Psoas muscle (tissue), 8 donors: ENCODE results near the gene TAS1R3. TPM values are rescaled to one million over a fixed set of nuclear protein-coding genes. Genes with fewer than 3 reads are reported as not detected.
A peak's percentile ranks its signal among the peaks of the same experiment; 100 is the strongest.

ENCODE experiments used
- ATAC-seq, 4 donors: fragments of 200-7000 bp; cut with Tn5 transposase; one replicate each; pipeline ENCODE4 v1.9.1; 2020; ENCODE audit warnings: moderate library complexity in 3 of 4, mild to moderate bottlenecking in 2 of 4
- DNase-seq, 2 donors: peaks; one replicate each; pipeline ENCODE4 v3.0.0-alpha.2; 2020
- H3K27ac ChIP-seq: fragments of 200-600 bp; one replicate; pipeline ENCODE4 v1.8.0; 2022
- H3K27me3 ChIP-seq, 3 donors: fragments of 200-600 bp in 1 of 3; one replicate each; pipeline versions ENCODE4 v1.6.1 to v1.8.0; 2013 to 2022; ENCODE audit warnings: low read length in 2 of 3, mild to moderate bottlenecking in 2 of 3, moderate library complexity in 1 of 3; ENCODE audit not compliant: insufficient read depth in 3 of 3
- H3K36me3 ChIP-seq, 2 donors: fragments of 200-600 bp in 1 of 2; one replicate each; pipeline versions ENCODE4 v1.6.1 to v1.8.0; 2013 to 2022; ENCODE audit warnings: low read depth in 1 of 2, mild to moderate bottlenecking in 1 of 2, moderate library complexity in 1 of 2; ENCODE audit not compliant: insufficient read depth in 1 of 2
- H3K4me1 ChIP-seq: fragments of 200-600 bp; one replicate; pipeline ENCODE4 v1.8.0; 2022
- H3K4me3 ChIP-seq: fragments of 200-600 bp; one replicate; pipeline ENCODE4 v1.8.0; 2022; ENCODE audit warnings: mild to moderate bottlenecking
- H3K9me3 ChIP-seq: fragments of 200-600 bp; one replicate; pipeline ENCODE4 v1.8.0; 2022
- WGBS, 3 donors: extraction: QIAGEN DNeasy Blood & Tissue Kit; methylation state at CpG; one replicate each; pipeline versions ENCODE4 v1.1.6 to v1.1.7; 2013; 5-methylcytosine and 5-hydroxymethylcytosine counted together
- intact Hi-C, 2 donors: fragments of 100-400 bp; cut with DNase I; formaldehyde crosslinking; loops; one replicate each; pipeline versions ENCODE4 v1.11.0 to v1.14.2; 2022
- polyA plus RNA-seq, 3 donors: library from polyadenylated mRNA; stranded (reverse); fragments of 200-250 nt; gene quantifications; one replicate each; pipeline ENCODE4 v1.2.3, GENCODE V29; 2013
- total RNA-seq, 4 donors: library from RNA; stranded (reverse); fragmentation: NEBNext Ultra II Directional in 2 of 4; extraction: Animal tissue kit (Norgen Biotek cat#: 25700) in 2 of 4; gene quantifications; one replicate each; pipeline versions ENCODE4 v1.2.1 to v1.2.4, GENCODE V29; 2021 to 2023
- TF ChIP-seq, protein P1 (sequence below): fragments of 200-600 bp; IDR thresholded peaks from one replicate; pipeline ENCODE4 v1.8.0; 2022; ENCODE audit warnings: antibody characterized with exemption
- donor health status: healthy with polysubstance abuse.
- donor health status: DM: no; HTN: no; CAD: no; lungs with moderate emphysema.
- donor health status: Bipolar disorder and iron deficiency.
- donor health status: healthy.
- donor health status: DM: yes; HTN: yes; CAD: no.
- donor health status: DM: no; HTN: no; CAD: no.
- donor health status: DM: no; HTN: no; CAD: no.
- donor health status: DM: yes; HTN: yes; CAD: no.

The TAS1R3 gene
- total and polyA plus RNA-seq, 7 donors: 0.06 to 0.25 (median 0.09) TPM; not detected in 1

DNA sequence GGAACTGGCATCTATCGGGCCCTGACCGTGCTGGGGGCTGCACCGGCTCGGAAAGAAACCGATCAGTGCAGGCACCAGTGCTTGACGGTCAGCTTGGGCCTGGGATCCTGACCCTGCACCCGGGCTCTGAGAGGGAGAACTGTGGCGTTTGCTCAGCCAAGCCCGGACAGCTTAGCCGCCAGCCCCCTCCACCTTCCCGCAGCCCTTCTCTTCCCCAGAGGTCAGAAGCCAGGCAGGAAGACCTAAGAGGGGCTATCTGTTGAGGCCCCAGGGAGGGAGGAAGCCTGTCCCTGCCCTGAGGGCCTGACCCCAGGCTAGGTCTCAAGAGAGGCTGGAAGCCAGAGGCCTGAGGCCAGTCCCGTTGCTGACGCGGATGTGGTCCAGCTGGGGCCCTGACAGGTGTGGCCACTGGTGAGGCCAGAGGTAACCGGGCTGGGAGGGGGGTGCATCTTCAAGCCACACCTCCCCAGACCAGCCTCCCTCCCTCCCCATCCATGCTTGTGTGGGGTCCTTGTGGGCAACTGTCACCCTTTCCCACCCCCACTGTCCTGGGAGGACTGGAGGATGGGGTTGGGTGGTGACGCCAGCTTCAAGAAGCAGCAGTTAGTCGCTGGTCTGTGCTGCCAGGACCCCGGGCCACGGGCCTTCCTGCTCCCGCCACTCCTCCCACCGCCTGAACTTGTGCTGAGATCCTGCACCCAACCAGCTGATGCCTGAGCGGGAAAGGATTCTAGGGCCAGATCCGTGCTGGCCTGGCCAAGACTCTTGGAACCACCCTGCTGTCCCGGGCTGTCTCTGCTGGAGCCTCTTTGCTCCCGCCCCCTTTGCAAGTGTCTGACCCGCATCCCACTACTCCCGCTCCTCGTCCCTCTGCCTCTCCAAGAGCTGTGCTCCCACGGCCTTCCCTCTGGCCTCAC, 20.7 kb downstream of the TAS1R3 start:
- peak in 1 of 4 donors; percentile 2 for ATAC-seq
- peak overlapping the region; percentile 25 for H3K4me3 ChIP-seq
- H3K27ac ChIP-seq: peak overlapping the region; percentile 60
- TF ChIP-seq, protein P1, sequence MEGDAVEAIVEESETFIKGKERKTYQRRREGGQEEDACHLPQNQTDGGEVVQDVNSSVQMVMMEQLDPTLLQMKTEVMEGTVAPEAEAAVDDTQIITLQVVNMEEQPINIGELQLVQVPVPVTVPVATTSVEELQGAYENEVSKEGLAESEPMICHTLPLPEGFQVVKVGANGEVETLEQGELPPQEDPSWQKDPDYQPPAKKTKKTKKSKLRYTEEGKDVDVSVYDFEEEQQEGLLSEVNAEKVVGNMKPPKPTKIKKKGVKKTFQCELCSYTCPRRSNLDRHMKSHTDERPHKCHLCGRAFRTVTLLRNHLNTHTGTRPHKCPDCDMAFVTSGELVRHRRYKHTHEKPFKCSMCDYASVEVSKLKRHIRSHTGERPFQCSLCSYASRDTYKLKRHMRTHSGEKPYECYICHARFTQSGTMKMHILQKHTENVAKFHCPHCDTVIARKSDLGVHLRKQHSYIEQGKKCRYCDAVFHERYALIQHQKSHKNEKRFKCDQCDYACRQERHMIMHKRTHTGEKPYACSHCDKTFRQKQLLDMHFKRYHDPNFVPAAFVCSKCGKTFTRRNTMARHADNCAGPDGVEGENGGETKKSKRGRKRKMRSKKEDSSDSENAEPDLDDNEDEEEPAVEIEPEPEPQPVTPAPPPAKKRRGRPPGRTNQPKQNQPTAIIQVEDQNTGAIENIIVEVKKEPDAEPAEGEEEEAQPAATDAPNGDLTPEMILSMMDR: no peak
- H3K4me1 ChIP-seq: peaks cover 24% of the 10 kb centered on the region
- H3K36me3 ChIP-seq: peaks cover 0 to 4% of the 10 kb centered on the region in 2 donors
- DNase-seq: peak; percentile 71 to 81
- intact Hi-C loops: no loop called here
- 35 to 60% (median 36%) methylated on average over 24 to 29 of the region's 29 CpGs for WGBS, 3 donors
- H3K9me3 ChIP-seq: no peaks in the 10 kb centered on the region
- peaks cover 0 to 18% (median 0%) of the 10 kb centered on the region in 3 donors for H3K27me3 ChIP-seq

DNA sequence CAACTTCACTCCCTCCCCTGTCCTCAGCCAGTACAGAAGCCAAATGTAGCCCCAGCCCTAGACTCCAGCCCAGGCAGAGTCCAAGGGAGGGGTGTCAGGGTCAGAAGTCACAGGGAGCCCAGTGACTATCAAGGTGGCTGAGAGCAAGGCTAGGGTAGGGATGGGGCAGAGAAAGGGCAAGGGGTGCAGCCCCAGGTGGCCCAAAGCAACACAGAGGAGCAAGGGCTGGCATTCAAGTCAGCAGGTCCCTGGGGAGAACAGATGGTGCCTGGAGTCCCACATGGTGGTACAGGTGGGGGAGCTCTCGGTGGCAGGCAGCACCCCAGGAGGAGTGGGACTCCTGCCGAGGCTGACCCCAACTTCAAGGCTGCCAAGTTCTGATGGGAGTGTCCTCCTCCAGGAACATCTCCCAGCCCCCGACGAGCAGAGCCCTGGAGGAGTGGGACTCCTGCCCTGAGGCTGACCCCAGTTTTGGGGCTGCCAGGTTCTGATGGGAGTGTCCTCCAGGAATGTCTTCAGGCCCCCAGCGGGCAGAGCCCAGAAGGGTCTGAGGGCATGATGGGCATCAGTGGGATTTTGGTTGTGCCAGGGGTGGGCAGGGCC, 21.8 kb downstream of the TAS1R3 start:
- Histone ChIP-seq H3K36me3 (peaks cover 0 to 4% of the 10 kb centered on the region in 2 donors), H3K27me3 (peaks cover 0 to 26% (median 0%) of the 10 kb centered on the region in 3 donors), H3K4me1 (peaks cover 17% of the 10 kb centered on the region), H3K4me3 (no peak overlapping the region), H3K9me3 (no peaks in the 10 kb centered on the region), H3K27ac (peak overlapping the region; percentile 55)
- TF ChIP-seq, protein P1: no peak
- no peak for ATAC-seq
- no peak for DNase-seq
- WGBS, 3 donors: 18 to 35% (median 23%) methylated on average over 4 to 5 of the region's 5 CpGs
- intact Hi-C loops: no loop called here

DNA sequence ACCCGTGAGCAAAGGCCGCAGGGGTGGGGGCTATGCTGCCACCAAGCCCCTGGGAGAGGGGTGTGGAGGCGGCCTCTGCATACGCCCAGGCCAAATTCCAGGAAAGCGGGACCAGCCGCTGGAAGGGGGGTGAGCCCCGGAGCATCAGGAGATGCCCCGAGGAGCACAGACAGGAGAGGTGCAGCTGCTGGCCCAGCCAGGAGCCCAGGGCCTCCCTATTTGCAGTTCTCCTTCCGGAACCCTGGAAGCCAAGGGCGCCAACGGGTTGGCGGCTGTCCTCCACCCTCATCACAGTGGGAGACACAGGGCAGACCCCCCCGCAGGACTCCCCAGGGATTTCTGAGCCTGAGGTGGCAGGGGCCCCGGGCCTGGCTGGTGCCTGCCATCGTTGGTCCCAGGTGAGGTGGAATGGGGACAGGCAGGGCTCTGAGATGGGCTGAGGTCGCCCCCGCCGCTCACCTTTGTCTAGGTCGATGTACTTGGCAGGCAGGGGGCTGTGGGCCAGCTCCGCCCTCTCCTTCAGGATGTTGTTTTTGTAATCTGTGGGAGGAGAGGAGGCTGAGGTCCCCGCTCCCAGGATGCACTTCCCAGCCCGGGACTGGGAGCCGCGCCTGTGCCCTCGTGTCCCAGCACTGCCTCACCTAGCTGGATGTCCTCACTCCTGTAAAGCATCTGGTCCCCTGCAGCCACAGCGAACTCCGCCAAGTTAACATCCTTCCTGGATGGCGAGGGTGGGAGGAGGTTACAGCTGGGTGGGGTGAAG, 22.5 kb downstream of the TAS1R3 start:
- DNase-seq: peak in 1 of 2 donors; percentile 20
- Histone ChIP-seq H3K4me3 (no peak overlapping the region), H3K4me1 (peaks cover 17% of the 10 kb centered on the region), H3K36me3 (peaks cover 0 to 4% of the 10 kb centered on the region in 2 donors), H3K9me3 (no peaks in the 10 kb centered on the region), H3K27ac (no peak overlapping the region), H3K27me3 (peaks cover 0 to 32% (median 0%) of the 10 kb centered on the region in 3 donors)
- WGBS, 3 donors: 38 to 44% (median 39%) methylated on average over 24 to 28 of the region's 28 CpGs
- TF ChIP-seq, protein P1: no peak
- no peak for ATAC-seq
- intact Hi-C loops: no loop called here

DNA sequence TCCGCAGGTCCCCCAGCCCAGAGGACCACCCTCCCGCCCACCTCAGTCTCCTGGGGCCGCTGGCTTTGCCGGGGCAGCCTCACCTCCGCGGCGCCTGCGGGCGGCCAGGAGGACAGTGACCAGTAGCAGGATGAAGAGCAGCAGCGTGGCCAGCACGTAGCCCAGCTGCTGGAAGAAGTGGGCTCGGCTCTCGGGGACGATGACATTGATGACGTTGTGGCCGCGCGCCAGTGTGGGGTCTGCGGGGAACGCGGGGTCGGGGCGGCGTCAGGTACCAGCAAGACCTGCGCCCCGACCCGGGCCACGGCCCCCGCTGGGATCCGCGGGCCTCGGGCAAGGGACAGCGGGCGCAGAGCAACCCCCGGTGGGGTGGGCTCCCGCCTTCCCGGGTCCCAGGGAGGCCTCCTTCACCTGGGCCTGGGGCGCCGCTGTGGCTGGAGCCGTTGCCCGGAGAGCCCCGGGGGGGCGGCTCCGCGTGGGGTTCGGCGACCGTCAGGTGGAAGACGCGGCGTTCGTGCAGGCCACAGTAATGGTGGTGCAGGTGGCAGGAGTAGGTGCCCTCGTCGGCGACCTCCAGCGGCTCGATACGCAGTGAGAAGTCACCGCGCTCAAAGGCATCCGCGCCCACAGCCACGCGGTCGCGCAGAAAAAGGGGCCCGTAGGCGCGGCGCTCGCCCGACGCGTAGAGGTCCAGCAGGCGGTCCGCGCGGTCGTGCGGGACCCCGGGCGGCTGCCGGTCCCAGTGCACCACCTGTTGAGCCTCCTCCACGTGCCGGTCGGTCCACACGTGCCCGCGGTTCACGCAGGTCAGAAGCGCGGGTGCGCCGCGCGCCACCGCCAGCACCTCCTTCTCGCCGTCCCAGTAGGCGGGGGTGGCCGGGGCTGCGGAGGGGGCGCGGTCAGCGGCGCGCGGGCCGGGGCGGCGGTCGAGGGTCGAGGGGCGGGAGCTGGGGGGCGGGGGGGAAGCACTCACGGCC, 23.5 kb downstream of the TAS1R3 start:
- H3K4me3 ChIP-seq: peak overlapping the region; percentile 44
- H3K4me1 ChIP-seq: peaks cover 17% of the 10 kb centered on the region
- TF ChIP-seq, protein P1: no peak
- WGBS, 3 donors: 50 to 56% (median 55%) methylated on average over 76 to 116 of the region's 116 CpGs
- peaks cover 0 to 4% of the 10 kb centered on the region in 2 donors for H3K36me3 ChIP-seq
- H3K27me3 ChIP-seq: peaks cover 0 to 42% (median 0%) of the 10 kb centered on the region in 3 donors
- intact Hi-C loops: no loop called here
- no peak overlapping the region for H3K27ac ChIP-seq
- no peak for ATAC-seq
- no peaks in the 10 kb centered on the region for H3K9me3 ChIP-seq
- DNase-seq: peak; percentile 28 to 60
